GM18951 (cell line): ENCODE measurements around the gene DNAH5.

ENCODE experiments used
- POLR2A ChIP-seq: IDR thresholded peaks from 4 replicates; pipeline ENCODE4 v1.6.1; 2011; ENCODE audit warnings: mild to moderate bottlenecking; ENCODE audit not compliant: insufficient read length, insufficient read depth; ENCODE audit errors: extremely low read depth
- in situ Hi-C: fragments of 300-500 bp; cut with MboI; formaldehyde crosslinking; loops from one replicate; pipeline ENCODE4 v1.12.0; 2022; ENCODE audit warnings: low sequenced_read_pairs, mixed read lengths, inconsistent platforms; ENCODE audit not compliant: unreplicated experiment

The DNAH5 gene

GRCh38 chr5:13648822-13649221 is 295.7 kb downstream of the DNAH5 start:
- TF ChIP-seq POLR2A: no peak
- in situ Hi-C loops: no loop called here

GRCh38 chr5:13643734-13644133 is 300.8 kb downstream of the DNAH5 start:
- in situ Hi-C loops: no loop called here
- no peak for TF ChIP-seq POLR2A

GRCh38 chr5:13643196-13643595 is 301.3 kb downstream of the DNAH5 start:
- TF ChIP-seq POLR2A: no peak
- in situ Hi-C loops: no loop called here
